GM10847 (cell line): ENCODE data around the gene C2CD5.

Source experiments
- POLR2A ChIP-seq: IDR thresholded peaks from 2 replicates; pipeline ENCODE4 v1.6.1; 2011; ENCODE audit not compliant: insufficient read length; ENCODE audit errors: extremely low read depth

Gene C2CD5

DNA sequence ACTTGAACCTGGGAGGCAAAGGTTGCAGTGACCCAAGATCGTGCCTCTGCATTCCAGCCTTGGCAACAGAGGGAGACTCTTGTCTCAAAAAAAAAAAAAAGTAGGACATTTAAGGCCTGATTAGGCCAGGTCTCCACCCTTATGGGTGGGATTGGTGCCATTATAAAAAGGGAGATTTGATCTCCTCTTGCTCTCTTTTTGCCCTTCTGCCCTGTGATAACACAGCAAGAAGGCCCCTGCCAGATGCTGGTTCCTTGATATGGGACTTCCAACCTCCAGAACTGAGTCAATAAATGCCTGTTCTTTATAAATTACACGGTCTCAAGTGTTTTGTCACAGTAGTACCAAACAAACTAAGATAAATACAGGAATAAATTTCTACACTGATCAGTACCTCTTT lies 81.0 kb downstream of the C2CD5 start:
- no peak for TF ChIP-seq POLR2A

DNA sequence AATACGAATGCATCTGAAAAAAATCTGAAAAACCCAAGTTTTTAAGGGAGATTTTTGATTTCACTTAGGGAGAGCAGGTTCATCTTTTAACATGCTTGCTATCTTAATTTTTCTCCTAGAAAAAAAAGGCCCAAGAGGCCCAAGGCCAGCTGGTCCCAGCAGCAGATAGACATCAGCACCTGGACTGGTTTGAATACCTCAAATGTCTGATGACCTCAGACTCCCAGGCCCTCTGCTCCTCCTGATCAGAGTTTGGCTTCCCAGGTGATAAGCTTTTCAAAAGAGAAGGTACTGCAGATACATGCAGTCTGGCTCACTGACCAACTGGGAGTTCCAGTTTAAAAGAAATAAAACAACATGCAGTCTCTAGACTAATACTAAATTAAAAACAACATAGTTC lies 82.6 kb downstream of the C2CD5 start:
- TF ChIP-seq POLR2A = no peak

DNA sequence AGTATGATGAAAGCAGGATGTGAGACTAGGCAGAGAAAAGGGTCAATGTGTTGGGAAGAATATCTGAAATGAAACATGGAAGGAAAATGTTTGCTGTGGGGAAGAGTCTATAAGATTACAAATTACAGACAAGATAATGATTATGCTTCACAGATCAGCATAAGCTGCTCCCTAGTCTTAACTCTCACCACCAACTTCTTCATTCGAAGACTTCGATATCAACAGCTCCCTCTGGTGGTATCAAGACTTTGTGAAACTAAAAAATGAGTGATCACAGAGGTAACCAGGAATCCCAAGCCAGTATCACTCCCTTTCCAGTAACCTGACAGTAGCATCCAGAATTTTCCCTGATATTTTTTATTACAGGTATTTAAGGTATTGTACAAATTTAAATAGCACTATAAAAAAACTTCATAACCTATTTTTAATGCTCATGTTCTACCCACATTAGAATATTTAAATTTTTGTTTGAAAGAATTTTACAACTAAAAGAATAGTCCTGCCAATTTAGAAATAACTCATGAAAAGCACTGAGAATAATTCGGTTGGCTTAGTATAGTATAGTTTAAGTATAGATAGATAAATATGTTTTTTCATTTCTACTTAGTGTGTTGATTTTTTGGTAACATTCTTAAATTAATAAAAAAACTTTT lies 84.4 kb downstream of the C2CD5 start:
- TF ChIP-seq POLR2A = no peak

DNA sequence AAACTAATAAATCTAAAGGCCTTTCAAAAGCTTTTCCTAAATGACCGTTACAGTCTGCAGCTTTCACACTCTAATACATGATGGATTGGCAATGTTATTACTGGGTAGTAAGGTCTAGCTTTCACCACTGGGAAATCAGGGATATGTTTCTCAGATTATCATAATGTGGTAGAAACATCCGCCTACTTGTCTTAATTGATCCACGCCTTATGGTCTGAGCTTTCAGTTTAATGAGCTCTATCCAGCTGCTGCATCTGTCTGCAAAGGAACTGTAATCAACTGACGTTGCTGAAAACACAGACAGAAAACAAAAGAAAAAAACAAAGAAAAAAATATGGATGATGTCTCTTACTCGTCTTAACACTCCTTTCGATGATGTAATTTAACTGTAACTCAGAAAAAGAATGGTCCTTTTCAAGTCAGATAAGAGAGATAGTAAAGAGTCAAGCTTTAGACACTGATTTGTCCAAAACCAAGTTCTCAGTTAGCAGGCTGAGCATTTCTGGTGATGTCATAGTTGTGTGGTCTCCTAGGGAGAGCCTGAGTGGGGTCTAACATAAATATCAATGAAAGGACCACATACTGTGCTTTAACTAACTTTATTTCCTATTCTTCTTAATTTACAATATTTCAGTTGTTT lies 85.9 kb downstream of the C2CD5 start:
- TF ChIP-seq POLR2A = no peak

DNA sequence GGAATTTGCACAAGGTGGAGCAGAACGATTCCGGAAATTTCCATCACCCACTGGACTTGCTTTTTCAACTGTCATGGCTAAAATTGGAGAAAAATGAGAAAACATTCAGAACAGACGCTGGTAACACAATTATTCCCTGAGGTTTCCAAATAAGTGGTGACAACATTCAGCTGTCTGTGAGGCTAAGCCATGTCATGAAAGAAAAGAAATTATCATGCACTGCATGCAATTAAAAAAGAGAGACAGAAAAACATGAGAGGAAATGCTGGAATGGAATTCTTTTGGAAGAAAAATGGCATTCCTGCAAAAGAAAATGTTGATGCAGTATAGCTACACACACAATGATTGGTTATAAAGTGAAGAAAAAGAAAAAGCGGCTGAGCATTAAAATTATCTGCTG lies 87.3 kb downstream of the C2CD5 start:
- TF ChIP-seq POLR2A = no peak

DNA sequence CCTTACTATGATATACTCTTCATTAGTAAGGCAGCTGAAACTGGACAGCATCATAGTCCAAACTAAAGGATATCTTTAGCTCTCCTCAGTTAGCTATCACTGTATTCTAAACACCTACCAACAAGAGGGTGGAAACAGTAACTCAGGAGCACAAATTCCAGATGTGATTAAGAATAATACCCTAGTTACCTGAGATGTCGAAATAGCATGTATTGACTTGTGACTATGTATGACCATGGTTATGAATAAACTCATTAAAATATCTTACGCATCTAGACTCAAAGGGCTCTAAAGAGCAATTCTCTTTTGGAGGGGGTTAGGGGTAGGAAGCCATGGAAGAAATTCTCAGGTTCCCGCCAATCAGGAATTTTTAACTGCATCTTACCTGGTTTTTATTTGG lies 90.8 kb downstream of the C2CD5 start:
- TF ChIP-seq POLR2A = no peak

DNA sequence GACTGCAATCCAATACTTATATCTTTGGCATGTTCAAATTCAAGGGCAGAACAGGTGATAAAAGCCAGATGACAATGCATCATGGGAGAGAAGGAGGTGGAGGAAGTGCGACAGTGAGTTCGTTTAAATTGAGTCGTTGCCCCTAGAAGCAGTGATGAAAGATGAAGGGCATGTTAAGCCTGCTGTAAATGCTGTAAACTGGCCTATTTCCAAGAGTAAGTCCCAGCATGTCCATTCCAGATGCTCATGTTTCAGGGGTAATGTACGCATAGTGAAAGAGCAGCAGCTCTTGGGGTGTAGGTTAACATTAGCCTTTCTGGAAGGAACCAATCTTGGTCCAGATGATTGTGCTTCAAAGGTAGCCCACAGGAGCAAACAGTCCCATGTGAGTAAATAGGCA lies 97.1 kb downstream of the C2CD5 start:
- no peak for TF ChIP-seq POLR2A

DNA sequence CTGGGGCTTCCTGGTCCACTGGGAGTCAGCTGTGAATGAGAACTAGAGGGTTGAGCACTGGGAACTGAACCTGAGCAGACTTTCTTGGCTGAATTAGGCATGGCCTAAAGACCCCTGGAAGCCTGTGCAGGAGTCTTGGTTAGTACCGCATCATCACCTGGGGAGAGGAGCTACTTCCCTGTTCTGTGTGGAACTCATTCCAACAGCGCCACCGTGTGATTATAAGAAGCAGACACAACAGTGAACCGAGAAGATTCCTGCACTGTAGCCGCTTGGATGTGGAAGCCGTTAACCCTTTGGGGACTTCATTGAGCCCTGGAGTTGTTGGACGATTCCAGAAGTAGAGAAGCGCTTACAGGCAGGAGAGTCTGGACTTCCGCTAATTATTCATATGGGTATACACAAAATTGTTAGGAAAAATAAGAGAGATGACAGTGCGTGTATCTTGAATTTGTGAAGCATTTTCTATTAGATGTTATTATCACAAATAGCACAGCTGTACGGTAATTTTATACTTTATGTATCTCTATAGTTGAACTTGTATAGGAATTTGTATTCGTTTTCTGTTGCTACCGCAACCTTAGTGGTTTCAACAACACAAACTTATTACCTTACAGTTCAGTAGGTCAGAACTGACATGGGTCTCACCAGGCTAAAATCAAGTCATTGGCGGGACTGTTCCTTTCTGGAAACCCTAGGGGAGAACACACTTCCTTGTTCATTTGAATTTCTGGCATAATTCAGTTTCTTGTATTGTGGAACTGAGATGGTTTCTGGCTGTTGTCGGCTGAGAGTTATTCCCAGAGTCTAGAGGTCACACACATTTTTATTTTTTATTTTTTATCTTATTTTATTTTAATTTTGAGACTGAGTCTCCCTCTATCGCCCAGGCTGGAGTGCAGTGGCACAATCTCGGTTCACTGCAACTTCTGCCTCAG lies 100.7 kb downstream of the C2CD5 start:
- no peak for TF ChIP-seq POLR2A

DNA sequence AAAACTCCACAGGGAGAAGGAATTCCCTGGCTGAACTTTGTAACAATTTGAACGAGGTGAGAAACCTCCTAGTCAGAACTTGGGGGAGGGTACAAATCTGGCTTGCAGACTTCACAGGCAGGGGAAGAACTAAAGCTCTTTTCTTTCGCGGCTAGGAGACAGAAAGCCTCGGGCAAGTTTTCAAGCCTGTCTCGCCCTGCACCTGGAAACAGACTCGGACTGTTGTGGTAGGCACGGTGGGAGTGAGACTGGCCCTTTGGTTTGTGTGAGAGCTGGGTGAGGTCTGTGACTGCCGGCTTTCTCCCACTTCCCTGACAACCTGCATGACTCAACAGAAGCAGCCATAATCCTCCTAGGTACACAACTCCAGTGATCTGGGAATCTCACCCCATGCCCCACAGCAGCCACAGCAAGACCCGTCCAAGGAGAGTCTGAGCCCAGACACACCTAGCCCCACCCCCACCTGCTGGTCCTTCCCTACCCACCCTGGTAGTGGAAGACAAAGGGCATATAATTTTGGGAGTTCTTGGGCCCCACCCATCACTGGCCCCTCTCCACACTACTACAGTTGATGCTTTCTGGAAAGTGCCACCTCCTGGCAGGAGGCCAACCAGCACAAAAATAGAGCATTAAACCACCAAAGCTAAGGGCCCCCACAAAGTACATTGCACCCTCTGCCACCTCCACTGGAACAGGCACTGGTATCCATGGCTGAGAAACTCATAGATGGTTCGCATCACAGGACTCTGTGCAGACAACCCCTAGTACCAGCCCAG lies 107.1 kb downstream of the C2CD5 start:
- TF ChIP-seq POLR2A = no peak

DNA sequence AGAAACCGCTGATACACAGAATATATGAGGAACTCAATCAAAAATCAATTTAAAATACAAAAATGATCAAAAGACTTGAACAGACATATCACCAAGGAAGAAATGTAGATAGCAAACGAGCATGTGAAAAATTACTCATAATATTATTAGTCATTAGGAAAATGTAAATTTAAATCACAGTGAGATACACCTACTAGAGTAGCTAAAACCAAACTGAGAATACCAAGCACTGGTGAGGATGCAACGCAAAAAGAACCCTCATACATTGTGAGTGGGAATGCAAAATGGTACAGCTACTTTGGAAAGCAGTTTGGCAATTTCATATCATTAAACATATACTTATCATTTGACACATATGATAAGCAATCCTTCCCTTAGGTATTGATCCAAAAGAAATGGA lies 108.8 kb downstream of the C2CD5 start:
- TF ChIP-seq POLR2A = no peak

DNA sequence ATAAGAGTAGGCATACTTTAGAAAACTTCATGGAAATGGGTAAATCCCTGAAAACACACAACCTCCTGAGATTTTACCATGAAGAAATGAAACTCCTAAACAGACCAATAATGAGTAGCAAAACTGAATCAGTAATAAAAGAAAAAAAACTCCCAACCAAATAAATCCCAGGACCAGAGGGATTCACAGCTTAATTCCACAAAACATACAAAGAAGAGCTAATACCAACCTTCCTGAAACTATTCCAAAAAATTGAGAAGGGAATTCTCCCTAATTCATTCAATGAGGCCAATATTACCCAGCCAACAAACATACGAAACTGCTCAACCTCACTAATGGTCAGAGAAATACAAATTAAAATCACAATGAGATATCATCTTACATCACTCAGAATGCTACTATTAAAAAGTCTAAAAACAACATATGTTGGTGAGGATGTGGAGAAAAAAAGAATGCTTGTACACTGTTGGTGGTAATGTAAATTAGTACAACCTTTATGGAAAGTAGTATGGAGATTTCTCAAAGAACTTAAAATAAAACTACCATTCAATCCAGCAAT lies 112.6 kb downstream of the C2CD5 start:
- no peak for TF ChIP-seq POLR2A

DNA sequence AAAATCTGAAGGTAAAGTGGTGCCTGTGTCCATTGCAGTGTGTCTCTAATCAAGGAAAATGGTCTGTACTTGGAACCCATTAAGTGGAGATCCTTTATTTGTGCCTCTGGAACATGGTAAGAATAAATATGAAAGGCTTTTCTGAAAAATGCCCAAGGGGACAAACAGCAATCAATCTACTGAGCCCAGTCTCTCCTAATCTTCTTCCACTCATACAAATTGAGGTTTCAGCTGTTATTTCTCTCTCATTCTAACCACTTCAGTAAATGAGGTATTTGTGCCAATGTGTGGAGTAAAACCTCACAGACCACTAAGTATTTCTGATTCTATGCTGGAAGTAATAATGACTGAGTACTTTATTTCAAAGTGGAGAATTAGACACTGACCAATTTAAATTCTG lies 127.5 kb downstream of the C2CD5 start:
- no peak for TF ChIP-seq POLR2A

DNA sequence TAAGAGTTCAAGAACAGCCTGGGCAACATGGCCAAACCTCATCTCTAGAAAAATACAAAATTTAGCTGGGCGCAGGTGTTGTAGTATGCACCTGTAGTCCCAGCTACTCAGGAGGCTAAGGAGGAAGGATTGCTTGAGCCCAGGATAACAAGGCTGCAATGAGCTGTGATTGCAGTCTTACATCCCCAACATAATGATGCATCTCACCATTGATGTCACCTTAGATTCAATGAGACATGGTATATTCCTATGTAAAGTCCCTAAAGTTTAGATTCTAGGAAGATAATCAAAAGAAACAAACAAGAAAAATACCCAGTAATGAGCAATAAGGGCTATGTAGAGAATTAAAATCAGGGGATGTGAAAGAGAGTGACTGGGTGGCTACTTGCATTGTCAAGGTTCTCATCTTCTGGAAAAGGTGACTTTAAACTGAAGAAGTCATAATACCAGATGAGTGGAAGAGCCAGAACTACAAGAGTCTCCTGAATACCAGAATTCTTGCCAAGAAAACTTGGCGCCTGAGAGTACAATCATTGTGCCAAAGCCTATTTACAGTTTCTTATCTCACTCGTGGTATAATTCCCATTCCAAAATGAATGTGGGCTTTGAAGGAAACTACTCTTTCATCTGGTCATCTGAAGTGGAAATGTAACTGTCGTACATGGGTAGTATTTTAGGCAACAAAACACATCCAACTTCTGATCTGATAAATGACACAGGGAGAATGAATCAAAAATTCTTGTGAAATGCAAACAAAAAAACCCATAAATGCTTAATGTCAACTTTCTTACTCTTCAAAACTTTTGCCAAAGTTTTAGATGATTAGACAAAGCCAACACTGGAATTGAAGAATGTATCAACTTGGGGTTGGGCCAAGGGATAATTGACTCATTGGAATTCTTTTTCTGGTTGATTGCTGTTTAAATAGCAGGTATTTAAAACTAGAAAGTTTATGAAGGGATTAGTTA lies 128.7 kb downstream of the C2CD5 start:
- TF ChIP-seq POLR2A = no peak

DNA sequence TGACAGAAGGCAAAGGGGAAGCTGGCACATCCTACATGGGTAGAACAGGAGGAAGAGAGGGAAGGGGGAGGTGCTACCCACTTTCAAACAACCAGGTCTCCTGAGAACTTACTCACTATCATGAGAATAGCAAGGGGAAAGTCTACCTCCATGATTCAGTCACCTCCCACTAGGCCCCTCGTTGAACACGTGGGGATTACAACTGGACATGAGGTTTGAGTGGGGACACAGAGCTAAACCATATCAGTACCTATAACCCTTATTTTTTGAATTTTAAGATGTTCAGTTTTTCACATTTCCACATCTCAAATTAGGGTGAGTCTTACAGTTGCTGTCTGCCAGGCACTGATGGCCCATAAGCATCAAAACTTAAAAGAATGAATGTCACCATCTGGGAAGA lies 129.6 kb downstream of the C2CD5 start:
- no peak for TF ChIP-seq POLR2A
